ENCODE results near the gene CLRN2.

CLRN2 gene

DNA sequence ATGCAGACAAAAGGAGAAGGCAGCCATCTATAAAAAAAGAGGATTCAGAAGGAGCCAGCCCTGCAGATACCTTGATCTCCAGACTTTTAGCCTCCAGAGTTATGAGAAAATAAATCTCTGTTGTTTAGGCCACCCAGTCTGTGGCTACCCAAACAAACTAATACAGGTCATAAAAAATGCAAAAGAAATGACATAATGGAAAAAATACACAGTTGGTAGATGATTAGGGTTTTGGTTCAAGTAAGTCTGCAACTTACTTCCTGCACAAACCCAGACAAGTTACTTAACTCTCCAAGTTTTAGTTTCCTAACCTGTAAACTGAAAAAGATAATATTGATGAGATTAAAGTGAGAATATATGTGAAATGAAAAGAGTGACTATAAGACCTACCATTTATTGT, 14.4 kb upstream of the CLRN2 start:
- no peak for DNase-seq (ENCODE audit: low spot score)
- in situ Hi-C loops (cut with MboI; ENCODE audit: low sequenced_read_pairs, unreplicated experiment): no loop called here
- TF ChIP-seq, protein P1, sequence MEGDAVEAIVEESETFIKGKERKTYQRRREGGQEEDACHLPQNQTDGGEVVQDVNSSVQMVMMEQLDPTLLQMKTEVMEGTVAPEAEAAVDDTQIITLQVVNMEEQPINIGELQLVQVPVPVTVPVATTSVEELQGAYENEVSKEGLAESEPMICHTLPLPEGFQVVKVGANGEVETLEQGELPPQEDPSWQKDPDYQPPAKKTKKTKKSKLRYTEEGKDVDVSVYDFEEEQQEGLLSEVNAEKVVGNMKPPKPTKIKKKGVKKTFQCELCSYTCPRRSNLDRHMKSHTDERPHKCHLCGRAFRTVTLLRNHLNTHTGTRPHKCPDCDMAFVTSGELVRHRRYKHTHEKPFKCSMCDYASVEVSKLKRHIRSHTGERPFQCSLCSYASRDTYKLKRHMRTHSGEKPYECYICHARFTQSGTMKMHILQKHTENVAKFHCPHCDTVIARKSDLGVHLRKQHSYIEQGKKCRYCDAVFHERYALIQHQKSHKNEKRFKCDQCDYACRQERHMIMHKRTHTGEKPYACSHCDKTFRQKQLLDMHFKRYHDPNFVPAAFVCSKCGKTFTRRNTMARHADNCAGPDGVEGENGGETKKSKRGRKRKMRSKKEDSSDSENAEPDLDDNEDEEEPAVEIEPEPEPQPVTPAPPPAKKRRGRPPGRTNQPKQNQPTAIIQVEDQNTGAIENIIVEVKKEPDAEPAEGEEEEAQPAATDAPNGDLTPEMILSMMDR (IDR thresholded peaks at IDR 0.05; ENCODE audit: borderline replicate concordance, control extremely low read depth, extremely low read depth, insufficient read depth, missing control alignments): no peak

DNA sequence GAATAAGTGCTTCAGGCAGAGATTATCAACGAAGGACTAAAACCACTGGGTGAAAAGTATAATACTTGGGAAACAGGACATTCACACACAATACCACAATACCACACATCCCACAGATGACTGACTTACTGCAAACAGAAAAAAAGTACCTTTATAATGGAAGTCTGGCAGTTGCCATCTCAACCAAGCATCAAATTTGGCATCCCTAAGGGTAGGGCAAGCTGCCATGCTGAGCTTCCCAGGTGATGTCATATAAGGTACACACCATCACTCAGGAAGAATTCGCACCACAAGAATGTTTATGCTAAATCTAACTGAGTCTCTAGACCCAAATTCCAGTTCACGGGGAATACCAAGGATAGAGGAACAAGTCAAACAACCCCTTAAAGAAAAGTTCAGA, 12.2 kb upstream of the CLRN2 start:
- no peak for DNase-seq (ENCODE audit: low spot score)
- TF ChIP-seq, protein P1 (IDR thresholded peaks at IDR 0.05; ENCODE audit: borderline replicate concordance, control extremely low read depth, extremely low read depth, insufficient read depth, missing control alignments): no peak
- in situ Hi-C loops (cut with MboI; ENCODE audit: low sequenced_read_pairs, unreplicated experiment): no loop called here

DNA sequence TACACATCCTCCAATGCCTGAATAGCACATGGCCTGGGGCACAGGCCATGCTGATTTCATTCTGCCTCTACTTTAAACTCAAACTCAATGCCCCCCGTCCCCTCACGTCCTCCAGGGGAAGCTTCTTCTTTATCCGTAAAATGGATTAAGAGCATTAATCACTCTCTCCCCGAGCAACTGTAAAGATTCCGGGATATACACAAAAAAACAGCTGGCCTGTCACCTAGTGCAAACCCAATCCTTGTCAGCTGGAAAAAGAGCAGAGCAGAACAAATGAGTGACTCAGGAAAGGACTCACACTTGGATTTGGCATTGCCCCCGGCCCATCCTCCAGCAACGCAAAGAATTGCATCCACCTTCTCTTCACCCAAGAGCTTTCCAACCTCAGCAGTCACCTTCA, 10.9 kb upstream of the CLRN2 start:
- no peak for DNase-seq (ENCODE audit: low spot score)
- TF ChIP-seq, protein P1 (IDR thresholded peaks at IDR 0.05; ENCODE audit: borderline replicate concordance, control extremely low read depth, extremely low read depth, insufficient read depth, missing control alignments): no peak
- in situ Hi-C loops (cut with MboI; ENCODE audit: low sequenced_read_pairs, unreplicated experiment): no loop called here

DNA sequence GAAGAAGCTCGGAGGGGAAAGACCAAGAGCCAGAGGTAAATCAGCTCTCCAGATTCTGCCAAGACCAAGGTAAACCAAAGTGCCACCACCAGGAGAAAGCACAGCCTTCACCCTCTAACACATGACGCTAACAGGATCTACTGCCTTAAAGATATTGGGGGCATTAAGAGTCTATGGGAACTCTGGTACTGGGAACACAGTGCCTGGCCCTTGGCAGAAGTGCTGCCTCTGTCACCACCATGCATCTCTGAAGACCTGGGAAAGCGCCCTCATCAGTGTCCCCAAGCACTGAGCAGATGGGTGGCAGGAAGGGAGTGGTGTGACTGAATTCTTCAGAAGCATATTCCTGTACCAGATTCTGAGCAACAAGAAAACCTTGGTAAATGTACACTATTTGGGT, 4.4 kb upstream of the CLRN2 start:
- in situ Hi-C loops (cut with MboI; ENCODE audit: low sequenced_read_pairs, unreplicated experiment): no loop called here
- TF ChIP-seq, protein P1 (IDR thresholded peaks at IDR 0.05; ENCODE audit: borderline replicate concordance, control extremely low read depth, extremely low read depth, insufficient read depth, missing control alignments): no peak
- DNase-seq (ENCODE audit: low spot score): no peak

DNA sequence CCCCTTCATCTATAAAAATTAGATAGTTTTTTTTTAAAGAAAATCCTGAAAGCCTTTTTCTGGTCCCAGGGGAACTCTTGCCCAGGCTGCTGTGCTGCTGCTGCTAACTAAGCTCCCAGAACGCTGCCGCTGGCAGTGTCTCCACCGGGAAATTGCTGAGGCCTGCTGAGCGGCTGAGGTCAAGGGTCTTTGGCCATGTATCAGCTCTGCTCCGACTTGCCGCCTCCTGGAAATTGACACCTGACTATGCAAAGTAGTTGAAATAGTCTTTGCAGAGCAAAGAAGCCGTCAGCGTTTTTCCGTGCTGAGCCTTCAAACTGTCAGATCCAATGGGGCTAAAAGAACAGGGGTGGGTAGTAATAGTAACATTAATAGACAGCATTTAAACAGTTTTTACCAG, 3.9 kb upstream of the CLRN2 start:
- TF ChIP-seq, protein P1 (IDR thresholded peaks at IDR 0.05; ENCODE audit: borderline replicate concordance, control extremely low read depth, extremely low read depth, insufficient read depth, missing control alignments): no peak
- no peak for DNase-seq (ENCODE audit: low spot score)
- in situ Hi-C loops (cut with MboI; ENCODE audit: low sequenced_read_pairs, unreplicated experiment): no loop called here

DNA sequence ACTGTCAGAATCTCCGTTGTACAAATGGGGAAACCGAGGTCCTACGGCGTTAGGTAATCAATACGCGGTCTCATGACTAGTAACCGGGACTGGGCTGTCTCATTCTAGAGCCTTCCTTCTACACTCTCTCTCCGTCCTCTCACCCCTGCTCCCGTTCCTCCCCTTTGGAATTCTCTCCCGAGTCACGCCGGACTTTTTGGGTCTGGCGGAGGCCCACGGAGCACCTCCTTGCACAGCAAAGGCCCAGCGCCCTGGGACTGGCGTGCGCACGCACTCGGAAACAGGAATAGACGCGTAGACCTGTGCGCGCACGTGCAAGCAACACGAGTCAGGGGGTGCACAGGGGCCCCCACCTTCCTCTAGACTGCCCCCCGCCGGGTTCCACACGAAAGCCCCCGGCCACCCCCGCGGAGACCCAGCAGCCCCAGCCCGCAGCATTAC, 3.4 kb upstream of the CLRN2 start:
- no peak for DNase-seq (ENCODE audit: low spot score)
- in situ Hi-C loops (cut with MboI; ENCODE audit: low sequenced_read_pairs, unreplicated experiment): no loop called here
- TF ChIP-seq, protein P1 (IDR thresholded peaks at IDR 0.05; ENCODE audit: borderline replicate concordance, control extremely low read depth, extremely low read depth, insufficient read depth, missing control alignments): no peak
